GM12872 (cell line): ENCODE results near the gene LEMD2.

ENCODE experiments used
- TF ChIP-seq, protein P1 (sequence below): IDR thresholded peaks from 3 replicates; pipeline ENCODE4 v1.5.1; 2011; ENCODE audit warnings: low read depth, mild to moderate bottlenecking, low read length, moderate library complexity; ENCODE audit not compliant: insufficient read depth

LEMD2 gene

DNA sequence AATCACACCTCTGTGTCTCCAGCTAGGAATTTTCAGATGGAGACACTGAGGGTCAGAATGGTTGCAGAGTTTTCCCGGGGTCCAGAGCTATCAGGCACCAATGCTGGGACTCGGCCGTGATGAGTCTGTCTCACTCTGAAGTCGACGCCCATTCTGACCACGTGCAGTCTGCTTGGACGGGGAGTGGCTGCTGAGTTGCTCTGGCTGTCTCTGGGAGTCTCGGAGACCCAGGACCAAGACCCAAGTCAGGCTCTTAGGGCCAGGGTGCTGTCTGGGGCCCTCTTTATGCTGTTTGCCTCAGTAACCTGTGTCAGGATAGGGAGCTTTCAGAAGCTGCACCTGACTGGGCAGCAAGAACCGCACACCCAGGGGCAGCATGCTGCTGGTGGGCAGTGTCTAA lies 46.8 kb downstream of the LEMD2 start:
- TF ChIP-seq, protein P1, sequence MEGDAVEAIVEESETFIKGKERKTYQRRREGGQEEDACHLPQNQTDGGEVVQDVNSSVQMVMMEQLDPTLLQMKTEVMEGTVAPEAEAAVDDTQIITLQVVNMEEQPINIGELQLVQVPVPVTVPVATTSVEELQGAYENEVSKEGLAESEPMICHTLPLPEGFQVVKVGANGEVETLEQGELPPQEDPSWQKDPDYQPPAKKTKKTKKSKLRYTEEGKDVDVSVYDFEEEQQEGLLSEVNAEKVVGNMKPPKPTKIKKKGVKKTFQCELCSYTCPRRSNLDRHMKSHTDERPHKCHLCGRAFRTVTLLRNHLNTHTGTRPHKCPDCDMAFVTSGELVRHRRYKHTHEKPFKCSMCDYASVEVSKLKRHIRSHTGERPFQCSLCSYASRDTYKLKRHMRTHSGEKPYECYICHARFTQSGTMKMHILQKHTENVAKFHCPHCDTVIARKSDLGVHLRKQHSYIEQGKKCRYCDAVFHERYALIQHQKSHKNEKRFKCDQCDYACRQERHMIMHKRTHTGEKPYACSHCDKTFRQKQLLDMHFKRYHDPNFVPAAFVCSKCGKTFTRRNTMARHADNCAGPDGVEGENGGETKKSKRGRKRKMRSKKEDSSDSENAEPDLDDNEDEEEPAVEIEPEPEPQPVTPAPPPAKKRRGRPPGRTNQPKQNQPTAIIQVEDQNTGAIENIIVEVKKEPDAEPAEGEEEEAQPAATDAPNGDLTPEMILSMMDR, result no peak

- TF ChIP-seq, protein P1, result no peak
Measured at GRCh38 chr6:33740794-33741193, 48.1 kb downstream of the LEMD2 start.

GRCh38 chr6:33740204-33740608 lies 48.7 kb downstream of the LEMD2 start:
- TF ChIP-seq, protein P1, result no peak

GRCh38 chr6:33739571-33739970 lies 49.4 kb downstream of the LEMD2 start:
- TF ChIP-seq, protein P1, result no peak

- TF ChIP-seq, protein P1, result no peak
Measured at GRCh38 chr6:33738879-33739278, 50.1 kb downstream of the LEMD2 start.

GRCh38 chr6:33738153-33738552 lies 50.8 kb downstream of the LEMD2 start:
- TF ChIP-seq, protein P1, result no peak

DNA sequence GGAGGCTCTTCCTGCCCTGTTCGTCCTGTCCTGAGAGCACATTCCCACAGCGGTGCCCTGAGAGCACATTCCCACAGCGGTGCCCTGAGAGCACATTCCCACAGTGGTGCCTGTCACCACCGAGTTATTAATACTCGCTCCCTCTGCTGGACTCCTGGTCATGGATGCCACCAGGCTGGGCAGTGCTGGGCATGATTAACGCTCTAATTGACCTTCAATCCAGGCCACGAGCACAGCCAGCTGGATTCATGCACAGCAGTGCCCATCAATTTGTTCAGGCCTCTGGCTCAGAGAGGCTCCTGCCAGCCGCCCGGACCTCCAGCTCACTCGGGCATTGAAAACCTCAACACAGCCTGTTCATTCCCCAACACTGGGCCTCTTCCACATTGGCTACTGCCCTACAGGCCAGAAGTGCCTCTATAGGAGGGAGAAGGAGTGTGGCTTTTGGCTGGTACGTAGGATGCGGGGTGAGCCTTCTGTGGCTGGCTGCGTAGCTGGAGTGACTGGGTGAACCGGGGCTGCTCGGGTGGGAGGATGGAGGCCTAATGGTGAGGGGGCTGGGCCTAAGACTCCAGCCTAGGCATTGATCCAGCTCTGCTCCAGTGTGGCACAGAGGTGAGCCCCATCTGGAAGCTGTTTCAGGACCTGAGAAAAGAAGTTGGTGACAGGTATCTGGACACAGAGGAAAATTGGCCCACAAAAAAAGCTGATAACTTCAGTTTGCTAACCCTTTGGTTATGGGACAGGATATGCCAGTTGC lies 51.5 kb downstream of the LEMD2 start:
- TF ChIP-seq, protein P1, result no peak
